ENCODE measurements around the gene PLCG2.
"Not testable (repeated sequence)": the region's sequence is repeated elsewhere in the genome, so short reads cannot be mapped to it uniquely, and the experiment has no call there.

PLCG2 gene

DNA sequence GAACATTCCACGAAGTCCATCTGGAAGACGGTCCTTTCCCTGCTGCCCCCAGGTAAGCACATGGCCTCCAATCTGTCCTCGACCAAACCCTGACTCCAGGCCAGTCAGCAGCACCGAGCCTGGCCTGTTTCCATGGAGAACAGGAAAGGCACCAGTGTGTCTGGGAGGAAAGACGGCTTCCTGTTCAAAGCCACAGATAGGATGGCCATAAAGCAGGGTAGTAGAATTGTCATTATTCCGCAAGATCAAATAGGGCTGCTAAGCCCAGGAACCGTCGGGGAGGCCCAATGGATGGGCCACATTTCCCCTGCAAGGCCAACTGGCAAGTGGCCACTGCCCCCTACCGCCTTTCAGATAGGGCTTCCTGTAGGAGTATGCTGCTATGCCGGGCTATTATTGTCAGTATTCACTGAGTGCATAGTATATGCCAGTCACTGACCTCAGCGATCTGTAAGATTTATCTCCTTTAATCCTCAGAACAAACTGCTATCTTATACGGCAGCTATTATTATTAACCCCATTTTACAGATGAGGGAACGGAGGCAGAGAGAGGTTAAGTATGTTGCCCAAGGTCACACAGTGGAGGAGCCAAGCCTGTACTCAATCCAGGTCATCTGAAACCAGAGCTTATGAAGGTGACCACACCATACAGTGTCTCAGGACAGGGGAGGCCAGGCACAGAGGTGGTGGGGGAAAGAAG is 23.0 kb upstream of the PLCG2 start:
- no peak for DNase-seq

DNA sequence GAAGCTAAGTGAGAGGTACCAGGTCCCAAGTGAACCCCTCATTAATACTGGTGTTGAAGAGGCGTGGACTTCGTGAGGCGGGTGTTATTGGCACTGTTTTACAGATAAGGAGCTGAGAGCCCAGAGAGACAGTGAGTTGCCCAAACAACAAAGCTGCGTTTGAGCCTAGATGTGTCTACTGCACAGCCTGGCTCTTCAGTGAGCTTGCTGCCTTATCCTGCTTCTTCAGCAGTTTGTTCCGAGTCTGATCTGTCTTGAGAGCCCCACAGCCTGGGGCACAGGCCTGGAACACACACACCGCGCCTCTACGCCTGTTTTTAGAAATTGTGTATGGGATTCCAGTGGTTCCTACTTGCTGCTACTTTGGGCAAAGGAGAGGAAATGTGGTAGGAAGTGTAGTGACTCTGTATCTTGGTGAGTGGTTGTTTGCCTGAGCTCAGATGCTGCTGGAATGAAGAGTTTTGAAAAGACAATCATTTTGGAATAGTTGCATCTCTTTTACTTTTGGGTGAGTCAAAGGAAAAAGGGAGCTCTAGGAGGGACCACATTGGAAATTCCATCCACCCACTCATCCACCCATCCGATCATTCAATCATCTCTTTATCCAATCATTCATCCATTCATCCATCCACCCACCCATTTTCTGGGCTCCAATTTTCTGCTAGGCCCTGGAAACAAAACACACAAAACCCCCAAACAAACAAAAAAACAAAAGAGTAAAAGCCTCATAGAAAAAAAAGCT is 22.3 kb upstream of the PLCG2 start:
- DNase-seq, result no peak

DNA sequence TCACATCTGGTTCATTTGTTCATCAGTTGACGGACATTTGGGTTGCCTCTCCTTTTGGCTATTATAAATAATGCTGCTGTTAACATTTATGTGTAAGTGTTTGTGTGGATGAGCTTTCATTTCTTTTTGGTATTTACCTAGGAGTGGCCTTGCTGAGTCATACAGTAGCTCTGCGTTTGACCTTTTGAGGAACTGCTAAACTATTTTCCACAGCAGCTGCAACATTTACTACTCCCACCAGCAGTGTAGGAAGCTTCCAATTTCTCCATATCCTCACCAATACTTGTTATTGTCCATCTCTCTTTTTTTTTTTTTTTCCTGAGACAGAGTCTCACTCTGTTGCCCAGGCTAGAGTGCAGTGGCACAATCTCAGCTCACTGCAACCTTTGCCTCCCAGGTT is 20.7 kb upstream of the PLCG2 start:
- DNase-seq, result no peak

DNA sequence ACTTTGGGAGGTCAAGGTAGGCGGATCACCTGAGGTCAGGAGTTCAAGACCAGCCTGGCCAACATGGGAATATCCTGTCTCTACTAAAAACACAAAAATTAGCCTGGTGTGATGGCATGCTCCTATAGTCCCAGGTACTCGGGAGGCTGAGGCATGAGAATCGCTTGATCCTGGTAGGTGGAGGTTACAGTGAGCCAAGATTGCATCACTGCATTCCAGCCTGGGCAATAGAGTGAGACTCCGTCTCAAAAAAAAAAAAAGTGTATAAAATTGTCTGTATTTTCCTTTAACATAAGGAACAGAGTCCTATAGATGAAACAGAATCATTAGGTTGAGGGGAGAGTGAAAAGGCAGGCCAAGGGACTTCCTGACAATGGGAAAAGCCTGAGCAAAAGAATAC is 16.8 kb upstream of the PLCG2 start:
- not testable (repeated sequence) for DNase-seq

DNA sequence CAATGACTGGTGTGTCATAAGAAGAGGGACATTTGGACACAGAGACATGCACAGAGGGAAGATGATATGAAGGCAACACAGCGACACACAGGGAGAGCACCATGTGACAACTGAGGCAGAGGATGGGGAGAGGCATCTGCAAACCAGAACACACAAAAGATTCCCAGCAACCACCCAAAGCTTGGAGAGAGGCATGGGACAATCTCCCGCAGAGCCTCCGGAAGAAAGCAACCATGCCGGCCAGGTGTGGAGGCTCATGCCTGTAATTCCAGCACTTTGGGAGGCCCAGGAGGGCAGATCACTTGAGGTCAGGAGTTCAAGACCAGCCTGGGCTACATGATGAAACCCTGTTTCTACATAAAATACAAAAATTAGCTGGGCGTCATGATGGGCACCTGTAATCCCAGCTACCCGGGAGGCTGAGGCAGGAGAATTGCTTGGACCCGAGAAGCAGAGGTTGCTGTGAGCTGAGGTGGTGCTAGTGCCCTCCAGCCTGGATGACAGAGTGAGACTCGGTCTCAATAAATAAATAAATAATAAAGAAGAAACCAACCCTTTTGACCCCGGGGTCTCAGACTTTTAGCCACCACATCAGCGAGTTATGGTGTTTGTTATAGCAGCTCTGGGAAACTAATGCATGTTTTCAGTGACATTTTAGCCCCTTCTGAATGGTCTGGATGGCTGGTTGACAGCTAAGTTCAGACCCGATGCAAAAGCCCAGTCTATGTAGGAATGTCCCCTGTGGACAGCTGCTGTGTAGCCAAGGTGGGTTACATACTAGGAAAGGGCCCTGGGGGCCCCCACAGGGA is 13.8 kb upstream of the PLCG2 start:
- DNase-seq, result no peak

DNA sequence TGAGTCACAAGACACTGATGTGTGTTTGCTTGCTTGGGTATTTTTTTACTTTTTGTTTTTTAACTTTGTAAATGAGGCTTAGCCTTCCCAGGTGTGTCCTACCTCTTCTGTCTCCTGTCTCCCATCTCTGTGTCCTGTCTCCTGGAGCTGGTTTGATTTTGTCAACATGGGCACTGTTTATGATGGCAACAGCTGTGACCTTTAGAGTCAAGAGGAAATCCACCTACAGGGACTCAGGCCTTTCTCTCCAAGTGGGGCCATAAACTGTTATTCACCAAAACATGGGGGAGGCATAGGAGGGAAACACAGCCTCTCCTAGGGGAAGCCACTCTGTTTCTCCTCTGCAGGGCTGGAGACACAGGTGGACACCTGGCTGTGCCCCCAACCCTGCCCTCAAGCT is 13.1 kb upstream of the PLCG2 start:
- no peak for DNase-seq

DNA sequence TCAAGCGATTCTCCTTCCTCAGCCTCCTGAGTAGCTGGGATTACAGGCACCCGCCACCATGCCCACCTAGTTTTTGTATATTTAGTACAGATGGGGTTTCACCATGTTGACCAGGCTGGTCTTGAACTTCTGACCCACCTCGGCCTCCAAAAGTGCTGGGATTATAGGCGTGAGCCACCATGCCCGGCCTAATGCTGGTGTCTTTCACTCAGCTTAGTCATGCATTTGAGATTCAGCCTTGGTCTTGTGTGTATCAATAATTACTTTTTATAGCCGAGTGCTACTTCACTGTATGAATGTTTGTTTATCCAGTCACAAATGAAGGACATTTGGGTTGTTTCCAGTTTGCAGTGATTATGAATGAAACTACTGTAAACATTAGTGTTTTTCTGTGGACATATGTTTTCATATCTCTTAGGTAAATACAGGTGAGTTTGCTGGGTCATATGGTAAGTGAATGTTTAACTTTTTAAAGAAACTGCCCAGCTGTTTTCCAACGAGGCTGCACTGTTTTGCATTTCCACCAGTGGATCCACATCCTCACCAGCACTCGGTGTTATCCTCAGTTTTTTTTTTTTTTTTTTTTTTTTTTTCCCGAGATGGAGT is 11.0 kb upstream of the PLCG2 start:
- no peak for DNase-seq

- DNase-seq, result no peak
These were observed 9.1 kb upstream of the PLCG2 start for GRCh38 chr16:81770008-81770407.

DNA sequence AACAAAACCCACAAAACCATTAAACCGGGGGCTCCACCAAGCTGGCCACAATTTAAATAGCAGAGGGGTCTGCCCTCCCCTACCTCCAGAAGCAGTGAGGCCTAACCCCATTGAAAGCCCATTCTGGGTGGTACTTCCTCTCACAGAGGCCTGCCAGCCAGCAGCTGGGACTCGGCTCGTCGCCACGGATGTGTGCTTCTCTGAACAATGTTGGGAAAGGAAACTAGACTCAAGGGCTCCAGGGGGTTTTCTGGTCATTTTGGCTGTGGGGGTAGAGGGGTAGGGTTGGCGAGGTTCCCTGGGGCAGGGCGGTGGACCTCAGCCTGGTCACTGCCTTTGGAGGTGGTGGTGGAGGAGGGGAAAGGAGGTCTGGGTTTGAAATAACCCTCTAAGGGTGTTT is 4.7 kb upstream of the PLCG2 start:
- no peak for DNase-seq

DNA sequence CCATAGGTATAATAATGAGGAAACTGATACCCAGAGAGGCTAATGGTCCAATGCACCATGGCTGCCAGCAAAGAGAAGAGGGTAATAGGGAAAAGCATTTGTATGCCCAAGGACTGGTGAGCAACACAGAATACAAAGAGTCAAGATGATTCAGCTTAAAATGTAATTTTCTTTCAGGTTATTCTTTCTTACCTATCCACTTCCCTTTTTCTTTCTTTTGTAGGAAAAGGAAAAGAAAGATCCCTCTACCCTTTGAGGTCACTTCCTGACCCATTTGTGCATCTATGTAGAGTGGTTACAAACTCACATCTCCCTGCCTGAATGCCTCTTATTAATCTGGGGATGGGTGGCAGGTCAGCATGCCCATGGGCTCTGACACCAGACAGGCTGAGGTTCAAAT is 3.5 kb upstream of the PLCG2 start:
- DNase-seq, result no peak

DNA sequence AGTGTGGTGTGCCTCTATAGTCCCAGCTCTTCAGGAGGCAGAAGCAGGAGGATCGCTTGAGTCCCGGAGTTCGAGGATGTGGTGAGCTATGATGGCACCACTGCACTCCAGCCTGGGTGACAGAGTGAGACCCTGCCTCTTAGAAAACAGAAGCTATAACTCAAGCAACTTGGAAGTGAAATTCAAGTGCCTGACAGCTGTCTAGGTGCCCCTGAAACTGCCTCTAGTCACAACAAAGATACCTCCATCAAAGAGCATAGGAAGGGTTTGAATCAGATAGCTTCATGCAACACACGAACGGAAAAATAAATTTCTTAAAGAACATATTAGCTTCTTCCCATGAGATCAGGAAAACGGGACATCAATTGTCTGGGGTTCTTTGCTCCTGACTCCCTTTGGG is 860 bp upstream of the PLCG2 start:
- DNase-seq, result no peak

DNA sequence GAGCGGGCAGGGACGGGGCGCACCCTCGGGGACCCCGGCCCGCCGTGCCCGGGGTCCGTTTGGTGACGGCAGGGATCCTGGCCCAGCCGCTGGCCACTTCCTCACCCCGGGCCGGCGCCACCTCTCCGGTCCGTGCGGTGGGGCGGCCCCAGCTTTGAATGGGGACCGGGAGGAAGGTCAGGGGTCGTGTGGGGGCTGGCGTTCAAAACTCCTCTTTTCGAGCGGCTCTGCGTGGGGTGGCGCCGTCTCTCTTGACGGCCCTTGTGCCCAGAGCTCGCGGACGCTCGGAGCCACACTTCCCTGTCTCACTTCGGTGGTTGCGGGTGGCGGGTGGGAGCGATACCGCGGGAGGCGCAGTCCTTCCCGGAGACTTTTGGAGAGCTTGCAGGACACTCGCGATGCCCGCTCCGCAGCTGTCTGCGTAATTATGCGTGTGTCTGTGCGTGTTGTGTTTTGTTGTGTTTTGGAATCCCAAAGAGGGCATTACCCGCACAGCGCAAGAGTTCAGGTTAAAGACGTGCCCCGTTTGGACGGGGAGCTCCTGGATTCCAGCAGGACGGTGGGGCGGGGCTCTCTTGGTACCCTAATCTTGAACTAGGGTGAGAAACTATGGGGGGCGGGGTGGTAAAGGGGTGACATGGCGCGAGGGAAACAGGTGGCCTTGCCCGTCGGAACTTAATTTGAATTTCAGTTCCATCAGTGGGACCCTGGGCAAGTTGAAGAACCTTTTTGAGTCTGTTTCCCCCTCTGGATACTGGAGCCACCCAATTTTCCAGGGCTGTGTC is 637 bp downstream of the PLCG2 start:
- no peak for DNase-seq

GRCh38 chr16:81780350-81780749 is 1.3 kb downstream of the PLCG2 start:
- DNase-seq, result no peak

DNA sequence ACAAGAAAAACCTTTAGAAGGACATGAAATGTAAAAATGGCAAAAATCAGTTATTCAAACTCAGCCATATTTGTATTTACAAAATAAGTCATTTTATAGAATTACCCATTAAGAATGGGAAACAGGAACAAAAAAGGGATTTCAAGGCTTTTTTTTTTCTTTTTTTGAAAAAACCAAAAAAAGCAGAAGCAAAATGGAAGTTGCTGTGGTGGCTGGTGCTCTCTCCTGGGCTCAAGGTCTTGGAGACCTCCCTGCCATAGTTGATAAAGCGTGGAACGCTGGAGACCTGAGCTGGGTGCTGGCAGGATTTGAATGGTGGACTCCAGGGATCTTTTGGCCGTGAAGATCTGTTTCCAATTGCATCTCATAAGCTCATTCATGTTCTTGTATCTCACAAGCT is 3.1 kb downstream of the PLCG2 start:
- DNase-seq, result no peak

GRCh38 chr16:81784072-81784795 is 5.1 kb downstream of the PLCG2 start:
- DNase-seq, result no peak

DNA sequence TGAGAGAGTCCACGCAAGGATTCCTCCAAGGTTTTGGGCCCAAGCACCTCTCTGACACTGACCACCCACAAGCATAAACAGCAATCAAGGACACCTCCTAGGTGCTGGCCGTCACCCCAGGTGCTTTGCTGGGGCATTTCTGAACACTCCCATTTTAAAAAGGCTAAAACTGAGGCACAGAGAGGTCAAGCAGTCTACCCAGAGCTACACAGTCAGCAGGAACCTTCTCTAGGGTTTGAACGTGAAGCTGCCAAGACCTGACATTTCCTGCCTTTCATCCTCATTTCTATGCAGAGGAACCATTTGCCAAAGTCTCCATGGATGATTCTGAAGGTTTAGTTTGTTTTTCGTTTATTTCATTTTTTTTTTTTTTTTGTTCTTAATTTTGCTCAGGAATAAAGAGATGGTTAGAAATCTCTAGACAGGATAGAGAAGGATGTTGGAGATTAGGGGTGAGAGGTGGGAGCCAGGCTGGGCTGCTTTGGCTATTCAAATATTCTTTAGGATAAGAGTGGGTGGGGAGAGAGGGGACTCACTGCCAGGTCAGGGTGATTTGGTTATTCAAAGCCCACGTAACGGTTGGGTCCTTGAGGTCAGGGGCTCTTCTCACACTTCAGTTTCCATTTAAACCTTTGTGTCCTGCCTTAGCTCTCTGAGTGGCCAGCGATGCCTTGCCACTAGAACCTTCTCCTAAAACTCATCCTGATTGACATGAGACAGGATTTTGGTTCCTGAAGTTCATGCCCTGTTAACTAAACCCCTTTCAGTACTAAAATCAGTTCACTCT is 6.2 kb downstream of the PLCG2 start:
- no peak for DNase-seq

GRCh38 chr16:81786321-81786720 is 7.2 kb downstream of the PLCG2 start:
- DNase-seq, result no peak

- no peak for DNase-seq
These were observed 7.8 kb downstream of the PLCG2 start for GRCh38 chr16:81786868-81787267.

GRCh38 chr16:81787659-81788058 is 8.6 kb downstream of the PLCG2 start:
- DNase-seq, result no peak

DNA sequence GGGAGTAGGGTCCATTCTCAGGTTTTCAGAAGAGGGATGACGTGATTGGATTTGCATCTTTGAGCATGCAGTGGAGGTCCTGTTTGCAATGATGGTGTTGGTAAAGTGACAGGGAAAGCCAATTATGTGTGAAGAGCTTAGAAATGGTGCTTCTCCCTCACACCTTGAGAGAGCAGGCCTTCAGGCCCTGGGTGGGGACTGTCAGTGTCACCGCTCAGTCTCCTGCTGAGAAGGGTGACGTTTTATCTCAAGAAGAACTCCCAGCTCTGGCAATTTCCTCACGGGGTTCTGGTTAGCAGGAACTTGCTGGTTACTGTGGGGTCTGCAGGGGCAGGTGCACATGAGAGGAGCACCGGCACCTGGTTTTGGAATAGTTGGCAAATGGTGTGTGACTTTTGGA is 11.2 kb downstream of the PLCG2 start:
- no peak for DNase-seq

- no peak for DNase-seq
These were observed 11.8 kb downstream of the PLCG2 start for GRCh38 chr16:81790830-81791435.
